CD4-positive, alpha-beta T cell treated with Interferon alpha-2 for 1 hour (primary cell): ENCODE measurements around the gene COL4A6.
"Not testable (repeated sequence)": the region's sequence is repeated elsewhere in the genome, so short reads cannot be mapped to it uniquely, and the experiment has no call there.

Experiments used
- DNase-seq, 2 donors: peaks; one replicate each; pipeline ENCODE4 v3.0.0-alpha.2; 2020 to 2022

Gene COL4A6

DNA sequence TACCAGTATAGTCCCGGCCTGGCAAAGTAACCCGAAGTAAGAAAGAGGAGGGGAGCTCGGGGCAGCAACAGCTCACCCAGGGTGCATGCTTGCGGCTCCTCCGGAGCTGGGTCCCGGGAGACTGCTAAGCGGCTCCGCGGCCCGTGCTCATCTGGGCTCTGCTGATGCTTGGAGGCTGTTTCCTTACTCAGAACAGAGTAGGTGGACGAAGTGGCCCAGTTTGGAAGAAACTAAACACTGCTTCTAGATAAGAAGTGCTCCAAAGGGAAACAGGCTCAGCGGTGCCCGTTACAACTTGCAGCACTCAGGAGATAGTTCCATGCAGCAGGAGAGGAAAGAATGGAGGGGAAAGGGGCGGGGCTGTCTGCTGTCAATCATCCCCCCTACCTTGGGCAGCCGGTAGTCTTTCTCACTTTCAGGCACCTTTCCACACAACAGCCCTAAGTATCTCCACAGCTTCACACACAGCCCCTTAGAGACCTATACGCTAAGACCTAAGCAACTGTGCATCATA is at the start of gene COL4A6:
Gene COL4A6 (minus strand): TSS at position 313 of the 514 bp plus-strand sequence. CDS start 226 bp downstream, at position 87.
- DNase-seq, result no peak

- DNase-seq, result no peak
These were observed 47.7 kb upstream of the COL4A6 start for GRCh38 chrX:108485960-108486359.

DNA sequence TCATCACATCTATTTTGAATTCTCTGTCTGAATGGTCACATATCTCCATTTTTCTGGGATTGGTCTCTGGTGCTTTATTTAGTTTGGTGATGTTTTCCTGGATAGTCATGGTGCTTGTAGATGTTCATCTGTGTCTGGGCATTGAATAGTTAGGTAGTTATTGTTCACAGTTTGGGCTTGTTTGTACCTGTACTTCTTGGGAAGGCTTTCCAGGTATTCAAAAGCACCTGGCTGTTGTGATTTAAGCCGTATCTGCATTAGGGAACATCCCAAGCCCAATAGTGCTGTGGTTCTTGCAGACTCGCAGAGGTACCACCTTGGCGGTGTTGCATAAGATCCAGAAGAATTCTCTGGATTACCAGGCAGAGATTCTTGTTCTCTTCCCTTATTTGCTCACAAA is 46.0 kb upstream of the COL4A6 start:
- DNase-seq, result no peak

- not testable (repeated sequence) for DNase-seq
These were observed 43.3 kb upstream of the COL4A6 start for GRCh38 chrX:108481528-108481927.

- no peak for DNase-seq
These were observed 35.8 kb upstream of the COL4A6 start for GRCh38 chrX:108473979-108474378.

- no peak for DNase-seq
These were observed 30.3 kb upstream of the COL4A6 start for GRCh38 chrX:108468486-108468885.

DNA sequence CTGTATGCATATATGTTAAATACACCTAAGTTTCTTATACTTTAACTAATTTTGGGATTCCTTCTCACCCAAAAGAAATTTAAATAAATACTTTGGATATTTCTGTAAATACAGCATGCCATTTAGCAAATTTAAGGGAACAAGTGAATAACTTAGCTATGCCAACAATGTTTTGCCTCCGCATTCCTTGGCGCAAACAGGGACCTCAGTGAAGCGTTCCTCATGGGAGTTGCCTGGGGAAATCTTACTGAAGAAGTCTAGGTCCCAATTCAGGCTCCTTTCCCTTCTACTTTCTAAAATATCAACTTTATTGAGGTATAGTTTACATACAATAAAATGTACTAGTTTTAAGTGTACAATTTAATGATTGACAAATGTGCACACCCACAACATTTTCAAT is 26.4 kb upstream of the COL4A6 start:
- DNase-seq, result no peak

GRCh38 chrX:108456971-108457477 is 18.8 kb upstream of the COL4A6 start:
- DNase-seq, result no peak

DNA sequence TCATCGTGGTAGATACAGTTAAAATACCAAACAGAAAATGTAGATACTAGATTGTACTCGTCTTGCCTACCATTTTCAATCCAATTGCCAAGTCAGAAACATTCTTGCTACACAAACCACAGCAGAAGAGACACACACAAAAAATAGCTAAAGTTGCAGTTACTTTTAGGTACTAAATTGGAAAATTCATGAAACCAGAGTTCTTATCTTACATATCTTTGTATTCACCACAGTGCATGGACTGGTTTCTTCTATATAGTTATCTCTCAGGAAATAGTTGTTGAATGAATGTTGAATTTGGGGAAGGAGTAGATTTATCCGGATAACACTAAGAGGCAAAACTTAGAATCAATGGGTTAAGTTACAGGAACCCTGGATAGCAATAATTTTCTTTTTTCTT is 15.6 kb upstream of the COL4A6 start:
- DNase-seq, result no peak

DNA sequence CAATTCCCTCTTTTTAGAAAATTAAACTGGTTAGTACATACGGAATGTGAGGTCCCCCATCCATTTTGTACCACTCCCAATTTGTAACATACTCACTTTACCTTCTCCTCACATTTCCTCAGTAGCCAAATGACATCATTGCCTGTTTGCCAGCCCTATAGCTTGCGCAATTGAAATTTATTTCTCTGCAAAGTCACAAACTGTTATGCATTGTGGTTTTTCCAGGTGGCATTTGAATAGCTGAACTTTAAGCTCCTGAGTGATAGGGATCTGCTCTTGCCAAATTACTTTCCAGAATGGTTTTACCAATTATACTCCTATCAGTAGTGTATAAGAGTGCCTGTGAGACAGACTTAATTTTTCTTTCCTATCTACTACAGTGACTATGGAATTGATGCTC is 9.1 kb upstream of the COL4A6 start:
- no peak for DNase-seq

GRCh38 chrX:108442901-108443464 is 4.8 kb upstream of the COL4A6 start:
- DNase-seq, result no peak

GRCh38 chrX:108439961-108440696 is 1.9 kb upstream of the COL4A6 start:
- DNase-seq, result no peak

GRCh38 chrX:108439426-108439942 is 1.3 kb upstream of the COL4A6 start, which contains the start of gene COL4A5:
COL4A5 (plus strand) TSS chrX:108439838; CDS start chrX:108440126, 288 bp downstream.
- DNase-seq, result no peak

GRCh38 chrX:108437349-108438109 is 693 bp downstream of the COL4A6 start:
- no peak for DNase-seq

- no peak for DNase-seq
These were observed 3.0 kb downstream of the COL4A6 start for GRCh38 chrX:108435261-108435660.

GRCh38 chrX:108426262-108426661 is 12.0 kb downstream of the COL4A6 start:
- DNase-seq, result no peak

DNA sequence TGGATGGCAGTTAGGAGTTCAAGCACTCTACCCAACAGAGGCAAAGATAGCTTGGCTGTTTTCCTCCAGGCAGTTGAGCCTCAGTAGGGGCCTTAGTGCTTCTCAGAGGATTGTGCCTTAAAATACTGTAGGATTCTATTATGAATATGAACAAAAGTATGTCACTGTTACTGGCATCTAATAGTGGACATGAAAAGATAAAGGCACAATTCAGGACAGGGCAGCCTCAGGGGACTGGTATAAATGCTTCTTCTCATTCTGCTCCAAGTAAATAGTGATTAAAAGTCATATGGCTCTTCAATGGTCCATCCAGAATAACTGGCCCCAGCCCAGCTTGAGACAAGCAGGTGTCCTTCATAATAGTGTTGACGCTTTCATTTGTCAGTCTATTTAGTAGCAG is 17.7 kb downstream of the COL4A6 start:
- DNase-seq, result no peak

- no peak for DNase-seq
These were observed 18.8 kb downstream of the COL4A6 start for GRCh38 chrX:108419401-108419800.

- no peak for DNase-seq
These were observed 21.0 kb downstream of the COL4A6 start for GRCh38 chrX:108417257-108417656.

GRCh38 chrX:108415891-108416290 is 22.3 kb downstream of the COL4A6 start:
- DNase-seq, result no peak

GRCh38 chrX:108415146-108415545 is 23.1 kb downstream of the COL4A6 start:
- no peak for DNase-seq

- no peak for DNase-seq
These were observed 25.4 kb downstream of the COL4A6 start for GRCh38 chrX:108412783-108413182.
